Neural crest cell (in vitro differentiated cells): Measurements from ENCODE around the gene CDH13. TPM values are rescaled to one million over a fixed set of nuclear protein-coding genes. Genes with fewer than 3 reads are reported as not detected.

ENCODE experiments used
- DNase-seq: peaks from one replicate; pipeline ENCODE4 v3.0.0; 2021; ENCODE audit warnings: low read depth, mixed read lengths, low spot score
- H3K27ac Mint-ChIP-seq: one replicate; pipeline ENCODE4 v1.8.0; 2021; ENCODE audit warnings: mild to moderate bottlenecking, mixed read lengths; ENCODE audit not compliant: unreplicated experiment
- H3K27me3 Mint-ChIP-seq: 2 replicates; pipeline ENCODE4 v1.8.0; 2021; ENCODE audit warnings: low read depth, mild to moderate bottlenecking, mixed read lengths
- H3K36me3 Mint-ChIP-seq: 2 replicates; pipeline ENCODE4 v1.8.0; 2021; ENCODE audit warnings: low read depth, mild to moderate bottlenecking, mixed read lengths
- H3K4me1 Mint-ChIP-seq: 2 replicates; pipeline ENCODE4 v1.8.0; 2021; ENCODE audit warnings: mixed read lengths
- H3K4me3 Mint-ChIP-seq: one replicate; pipeline ENCODE4 v1.8.0; 2021; ENCODE audit warnings: mild to moderate bottlenecking, mixed read lengths
- H3K9me3 Mint-ChIP-seq: 2 replicates; pipeline ENCODE4 v1.8.0; 2021; ENCODE audit warnings: mixed read lengths
- total RNA-seq: library from RNA; stranded (reverse); gene quantifications from 2 replicates; pipeline ENCODE4 v1.2.1, GENCODE V29; 2021
- TF ChIP-seq, protein P1 (sequence below): fragments of 200-600 bp; sonication (generic); conservative IDR thresholded peaks from 2 replicates; pipeline ENCODE4 v1.5.0; 2021; ENCODE audit warnings: antibody characterized with exemption, mild to moderate bottlenecking

The CDH13 gene
- total RNA-seq, 1 donor from 2014 or later, result 1.1 TPM

- H3K27ac Mint-ChIP-seq, result no peak overlapping the region
Observed at GRCh38 chr16:83143788-83144187, 517.0 kb downstream of the CDH13 start.

GRCh38 chr16:83145297-83145696, 518.5 kb downstream of the CDH13 start:
- TF ChIP-seq, protein P1, sequence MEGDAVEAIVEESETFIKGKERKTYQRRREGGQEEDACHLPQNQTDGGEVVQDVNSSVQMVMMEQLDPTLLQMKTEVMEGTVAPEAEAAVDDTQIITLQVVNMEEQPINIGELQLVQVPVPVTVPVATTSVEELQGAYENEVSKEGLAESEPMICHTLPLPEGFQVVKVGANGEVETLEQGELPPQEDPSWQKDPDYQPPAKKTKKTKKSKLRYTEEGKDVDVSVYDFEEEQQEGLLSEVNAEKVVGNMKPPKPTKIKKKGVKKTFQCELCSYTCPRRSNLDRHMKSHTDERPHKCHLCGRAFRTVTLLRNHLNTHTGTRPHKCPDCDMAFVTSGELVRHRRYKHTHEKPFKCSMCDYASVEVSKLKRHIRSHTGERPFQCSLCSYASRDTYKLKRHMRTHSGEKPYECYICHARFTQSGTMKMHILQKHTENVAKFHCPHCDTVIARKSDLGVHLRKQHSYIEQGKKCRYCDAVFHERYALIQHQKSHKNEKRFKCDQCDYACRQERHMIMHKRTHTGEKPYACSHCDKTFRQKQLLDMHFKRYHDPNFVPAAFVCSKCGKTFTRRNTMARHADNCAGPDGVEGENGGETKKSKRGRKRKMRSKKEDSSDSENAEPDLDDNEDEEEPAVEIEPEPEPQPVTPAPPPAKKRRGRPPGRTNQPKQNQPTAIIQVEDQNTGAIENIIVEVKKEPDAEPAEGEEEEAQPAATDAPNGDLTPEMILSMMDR, result no peak
- Mint-ChIP-seq H3K4me3 (no peak overlapping the region), H3K27ac (no peak overlapping the region), H3K4me1 (no peaks in the 10 kb centered on the region), H3K36me3 (no peaks in the 10 kb centered on the region), H3K27me3 (peaks cover 83% of the 10 kb centered on the region), H3K9me3 (no peaks in the 10 kb centered on the region)
- no peak for DNase-seq

More at GRCh38 chr16:83143788-83144187, 517.0 kb downstream of the CDH13 start:
- no peaks in the 10 kb centered on the region for H3K9me3 Mint-ChIP-seq
- TF ChIP-seq, protein P1, result no peak
- no peaks in the 10 kb centered on the region for H3K36me3 Mint-ChIP-seq
- H3K27me3 Mint-ChIP-seq, result peaks cover 85% of the 10 kb centered on the region
- H3K4me3 Mint-ChIP-seq, result no peak overlapping the region
- no peaks in the 10 kb centered on the region for H3K4me1 Mint-ChIP-seq
- no peak for DNase-seq

DNA sequence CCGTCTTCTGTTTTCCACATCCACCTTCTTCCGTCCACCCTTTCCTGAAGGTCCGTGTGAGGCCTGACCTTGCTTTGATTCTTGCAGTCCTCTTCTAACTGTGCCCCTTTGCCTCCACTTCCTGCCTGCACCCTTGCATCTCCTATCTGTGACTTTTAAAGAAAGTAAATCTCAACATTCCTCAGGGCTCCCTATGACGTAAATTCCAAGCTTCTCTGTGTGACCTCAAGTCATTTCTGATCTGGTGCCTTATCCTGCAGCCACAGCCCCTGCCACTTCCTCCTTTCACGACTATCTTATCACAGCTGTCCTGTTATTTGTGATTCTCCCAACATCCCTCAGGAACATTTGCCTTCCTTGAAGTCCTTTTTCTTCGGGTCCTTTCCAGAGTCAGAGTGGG, 520.5 kb downstream of the CDH13 start:
- H3K27ac Mint-ChIP-seq, result no peak overlapping the region
- H3K4me1 Mint-ChIP-seq, result no peaks in the 10 kb centered on the region
- H3K4me3 Mint-ChIP-seq, result no peak overlapping the region
- peaks cover 3% of the 10 kb centered on the region for H3K9me3 Mint-ChIP-seq
- H3K27me3 Mint-ChIP-seq, result peaks cover 75% of the 10 kb centered on the region
- TF ChIP-seq, protein P1, result no peak
- no peaks in the 10 kb centered on the region for H3K36me3 Mint-ChIP-seq
- no peak for DNase-seq

DNA sequence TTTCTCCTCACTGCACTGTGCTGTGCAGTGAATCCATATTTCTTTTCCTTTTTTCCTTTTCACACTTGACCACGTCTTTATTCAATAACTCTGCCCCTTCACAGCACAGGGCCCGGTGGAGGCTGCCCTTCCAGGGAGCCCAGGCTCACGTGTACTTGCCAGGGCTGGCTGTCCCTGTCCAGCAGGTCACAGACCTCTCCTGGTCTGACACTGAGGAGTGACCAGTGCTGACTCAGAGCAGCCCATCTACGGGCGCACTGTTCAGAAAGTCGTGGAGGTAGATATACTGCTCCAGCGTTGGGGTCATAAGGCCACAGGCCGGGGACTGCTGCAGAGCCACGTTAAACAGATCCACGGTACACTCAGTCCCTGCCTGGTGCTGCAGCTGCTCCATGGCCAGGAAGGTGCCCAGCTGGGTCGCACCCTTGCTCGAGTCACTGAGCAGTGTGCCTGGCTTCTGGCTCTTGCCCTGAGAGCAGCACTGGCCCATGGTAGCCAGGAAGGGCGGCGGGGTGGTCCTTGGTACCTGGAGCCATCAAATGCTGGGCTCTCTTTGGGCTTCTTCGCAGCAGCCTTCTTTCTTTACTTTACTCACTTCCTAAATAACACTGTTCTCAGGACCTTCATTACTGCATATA, 531.7 kb downstream of the CDH13 start:
- peaks cover 2% of the 10 kb centered on the region for H3K9me3 Mint-ChIP-seq
- peaks cover 13% of the 10 kb centered on the region for H3K4me1 Mint-ChIP-seq
- no peak overlapping the region for H3K4me3 Mint-ChIP-seq
- no peaks in the 10 kb centered on the region for H3K36me3 Mint-ChIP-seq
- TF ChIP-seq, protein P1, result no peak
- H3K27ac Mint-ChIP-seq, result no peak overlapping the region
- no peaks in the 10 kb centered on the region for H3K27me3 Mint-ChIP-seq
- no peak for DNase-seq

- peaks cover 2% of the 10 kb centered on the region for H3K9me3 Mint-ChIP-seq
- no peak overlapping the region for H3K27ac Mint-ChIP-seq
- TF ChIP-seq, protein P1, result no peak
- no peaks in the 10 kb centered on the region for H3K27me3 Mint-ChIP-seq
- H3K36me3 Mint-ChIP-seq, result no peaks in the 10 kb centered on the region
- no peak for DNase-seq
- H3K4me3 Mint-ChIP-seq, result no peak overlapping the region
- peaks cover 13% of the 10 kb centered on the region for H3K4me1 Mint-ChIP-seq
Observed at GRCh38 chr16:83159049-83159448, 532.3 kb downstream of the CDH13 start.
